Suprapubic skin (tissue), 4 donors: Measurements from ENCODE around the gene KIAA1755.

ENCODE experiments used
- EP300 ChIP-seq: sonication (generic); formaldehyde crosslinking; IDR thresholded peaks from one replicate; pipeline ENCODE4 v1.6.1; 2017; ENCODE audit warnings: antibody characterized with exemption
- POLR2A ChIP-seq, 2 donors: fragments of 450-650 bp; IDR thresholded peaks; one replicate each; pipeline ENCODE4 v1.6.1; 2017; ENCODE audit warnings: antibody characterized with exemption in 2 of 2, mild to moderate bottlenecking in 2 of 2, moderate library complexity in 2 of 2
- POLR2AphosphoS5 ChIP-seq, 3 donors: sonication (generic); formaldehyde crosslinking; IDR thresholded peaks; one replicate each; pipeline ENCODE4 v1.6.1; 2017; ENCODE audit warnings: antibody characterized with exemption in 3 of 3
- TF ChIP-seq, protein P1 (sequence below), 2 donors: fragments of 200-600 bp in 1 of 2; fragments of 450-650 bp in 1 of 2; sonication (generic) in 1 of 2; IDR thresholded peaks; one replicate each; pipeline ENCODE4 v1.5.1; 2016 to 2019; ENCODE audit warnings: antibody characterized with exemption in 2 of 2, mild to moderate bottlenecking in 1 of 2, moderate library complexity in 1 of 2

DNA sequence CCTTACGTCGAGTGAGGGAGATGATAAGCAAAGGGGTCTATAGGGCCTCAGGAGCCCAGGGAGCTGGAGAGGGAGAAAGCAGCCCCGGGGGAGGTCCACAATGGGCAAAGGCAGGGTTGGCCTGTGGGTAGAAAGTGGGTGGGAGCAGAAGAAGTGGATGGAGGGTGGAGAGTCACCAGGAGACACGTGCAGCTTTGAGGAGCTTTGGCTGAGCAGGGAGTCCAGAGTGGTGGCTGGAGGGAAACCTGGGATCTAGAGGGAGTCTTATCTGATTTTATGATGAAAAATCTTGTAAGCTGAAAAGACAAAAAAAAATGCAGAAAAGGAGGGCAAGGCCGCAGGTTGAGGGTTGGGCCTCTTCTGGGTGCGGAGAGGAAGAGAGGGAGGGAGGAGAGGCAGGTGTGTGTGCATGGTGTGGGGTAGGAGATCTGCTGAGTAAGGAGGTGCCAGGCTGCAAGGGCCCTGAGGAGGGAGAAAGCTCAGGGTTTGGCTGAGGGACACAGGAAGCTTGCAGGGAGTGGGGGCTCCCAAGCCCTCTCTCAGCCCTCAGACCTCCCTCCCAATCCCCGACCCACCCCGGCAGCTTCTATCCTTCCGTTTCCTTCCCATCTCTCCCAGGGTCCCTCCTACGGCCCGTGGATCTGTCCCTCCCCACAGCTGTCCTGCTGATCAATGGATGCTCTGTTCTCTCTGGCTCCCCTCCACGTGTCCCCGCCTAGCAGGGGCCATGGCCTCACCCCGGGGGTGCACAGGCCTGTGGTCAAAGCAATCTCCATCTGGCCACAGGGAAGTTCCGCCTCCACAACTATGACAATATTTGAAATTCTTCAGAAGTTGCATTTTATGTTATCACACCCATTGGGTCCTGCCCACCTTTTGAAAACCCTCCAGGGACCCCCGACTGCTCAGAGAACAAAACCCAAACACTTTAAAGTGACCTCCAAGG lies 26.3 kb upstream of the KIAA1755 start:
- TF ChIP-seq, protein P1, sequence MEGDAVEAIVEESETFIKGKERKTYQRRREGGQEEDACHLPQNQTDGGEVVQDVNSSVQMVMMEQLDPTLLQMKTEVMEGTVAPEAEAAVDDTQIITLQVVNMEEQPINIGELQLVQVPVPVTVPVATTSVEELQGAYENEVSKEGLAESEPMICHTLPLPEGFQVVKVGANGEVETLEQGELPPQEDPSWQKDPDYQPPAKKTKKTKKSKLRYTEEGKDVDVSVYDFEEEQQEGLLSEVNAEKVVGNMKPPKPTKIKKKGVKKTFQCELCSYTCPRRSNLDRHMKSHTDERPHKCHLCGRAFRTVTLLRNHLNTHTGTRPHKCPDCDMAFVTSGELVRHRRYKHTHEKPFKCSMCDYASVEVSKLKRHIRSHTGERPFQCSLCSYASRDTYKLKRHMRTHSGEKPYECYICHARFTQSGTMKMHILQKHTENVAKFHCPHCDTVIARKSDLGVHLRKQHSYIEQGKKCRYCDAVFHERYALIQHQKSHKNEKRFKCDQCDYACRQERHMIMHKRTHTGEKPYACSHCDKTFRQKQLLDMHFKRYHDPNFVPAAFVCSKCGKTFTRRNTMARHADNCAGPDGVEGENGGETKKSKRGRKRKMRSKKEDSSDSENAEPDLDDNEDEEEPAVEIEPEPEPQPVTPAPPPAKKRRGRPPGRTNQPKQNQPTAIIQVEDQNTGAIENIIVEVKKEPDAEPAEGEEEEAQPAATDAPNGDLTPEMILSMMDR (IDR thresholded peaks at IDR 0.05), result no peak
- TF ChIP-seq POLR2AphosphoS5 (IDR thresholded peaks at IDR 0.05) (no peak), EP300 (no peak), POLR2A (IDR thresholded peaks at IDR 0.05) (no peak)
